GM21717 (cell line): ENCODE results near the gene SLC35F6.

Experiments used
- ATAC-seq: cut with Tn5 transposase; IDR thresholded peaks from one replicate; pipeline ENCODE4 v1.9.1; 2021; ENCODE audit warnings: mild to moderate bottlenecking, moderate library complexity; ENCODE audit not compliant: unreplicated experiment

The SLC35F6 gene, protein sequence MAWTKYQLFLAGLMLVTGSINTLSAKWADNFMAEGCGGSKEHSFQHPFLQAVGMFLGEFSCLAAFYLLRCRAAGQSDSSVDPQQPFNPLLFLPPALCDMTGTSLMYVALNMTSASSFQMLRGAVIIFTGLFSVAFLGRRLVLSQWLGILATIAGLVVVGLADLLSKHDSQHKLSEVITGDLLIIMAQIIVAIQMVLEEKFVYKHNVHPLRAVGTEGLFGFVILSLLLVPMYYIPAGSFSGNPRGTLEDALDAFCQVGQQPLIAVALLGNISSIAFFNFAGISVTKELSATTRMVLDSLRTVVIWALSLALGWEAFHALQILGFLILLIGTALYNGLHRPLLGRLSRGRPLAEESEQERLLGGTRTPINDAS

GRCh38 chr2:26764078-26764887, at the start of gene SLC35F6:
SLC35F6 (plus strand) TSS chr2:26764284; CDS start chr2:26764350, 66 bp downstream.
- peak; percentile 80 for ATAC-seq

DNA sequence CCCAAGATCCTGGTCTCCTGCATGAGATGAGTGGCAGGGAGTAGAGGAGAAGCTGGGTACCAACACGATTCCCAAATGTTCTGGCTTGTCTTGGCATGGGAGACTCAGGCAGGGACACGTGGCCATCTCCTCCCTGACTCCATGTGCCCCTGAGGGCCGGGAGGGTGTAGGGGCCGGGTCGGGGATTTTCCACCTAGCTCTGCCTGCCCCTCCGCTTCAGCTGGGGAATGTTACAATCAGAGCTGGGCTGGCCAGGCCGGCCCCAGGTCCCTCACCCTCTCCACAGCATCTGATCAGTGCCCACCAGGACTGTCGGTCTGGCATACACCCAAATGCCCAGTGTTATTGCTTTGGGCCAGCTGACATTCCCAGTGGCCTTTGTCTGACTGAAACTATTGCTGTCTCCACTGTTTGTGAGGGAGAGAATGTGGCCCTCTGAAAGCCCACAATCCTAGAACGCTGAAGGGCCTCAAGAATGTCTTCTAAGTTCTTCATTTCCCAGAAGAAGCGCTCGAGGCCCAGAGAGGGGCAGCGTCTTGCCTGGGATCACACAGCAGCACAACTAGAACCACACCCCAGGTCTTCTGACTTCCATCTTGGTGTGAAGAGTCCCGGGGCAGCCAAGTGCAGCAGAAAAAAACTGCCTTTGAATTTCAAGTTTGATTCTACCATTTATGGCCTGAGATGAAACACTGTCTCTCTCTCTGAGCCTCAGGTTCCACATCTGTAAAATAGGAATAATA, 48.4 kb upstream of the SLC35F6 start:
- ATAC-seq, result no peak

- no peak for ATAC-seq
Observed at GRCh38 chr2:26716340-26716739, 47.7 kb upstream of the SLC35F6 start.

- no peak for ATAC-seq
Observed at GRCh38 chr2:26716769-26717168, 47.3 kb upstream of the SLC35F6 start.

- ATAC-seq, result no peak
Observed at GRCh38 chr2:26717362-26717761, 46.7 kb upstream of the SLC35F6 start.

DNA sequence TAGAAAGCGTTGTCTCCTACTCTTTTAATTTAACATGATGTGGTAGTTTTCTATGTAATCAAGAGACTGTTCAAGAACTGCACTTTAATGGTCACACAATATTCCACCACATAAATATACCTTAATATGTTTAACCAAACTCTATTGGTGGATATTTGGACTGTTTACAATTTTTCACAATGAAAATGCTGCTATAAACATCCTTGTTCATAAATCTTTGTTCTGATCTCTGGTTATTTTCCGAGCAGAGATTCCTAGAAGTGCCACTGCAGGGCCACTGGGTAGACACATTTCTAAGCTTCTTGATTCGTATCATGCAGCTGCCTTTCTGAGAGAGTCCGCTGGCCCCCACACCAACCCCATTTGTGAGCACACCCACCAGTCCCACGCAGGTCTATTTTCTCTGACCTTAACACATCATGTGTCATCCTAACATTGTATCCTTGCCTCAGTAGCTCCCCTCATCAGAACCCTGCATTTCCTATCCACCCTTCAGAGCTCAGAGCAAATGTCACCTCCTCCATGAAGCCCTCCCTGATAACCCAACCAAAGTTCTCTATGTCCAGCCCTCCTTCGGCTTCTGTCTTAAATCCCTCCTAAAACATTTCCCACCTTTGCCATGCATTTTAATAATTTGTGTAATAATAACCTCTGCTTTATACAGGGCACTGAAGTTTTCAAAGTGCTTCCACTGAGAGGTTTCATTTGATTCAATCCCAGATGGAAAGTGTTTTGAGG, 45.0 kb upstream of the SLC35F6 start:
- ATAC-seq, result no peak

DNA sequence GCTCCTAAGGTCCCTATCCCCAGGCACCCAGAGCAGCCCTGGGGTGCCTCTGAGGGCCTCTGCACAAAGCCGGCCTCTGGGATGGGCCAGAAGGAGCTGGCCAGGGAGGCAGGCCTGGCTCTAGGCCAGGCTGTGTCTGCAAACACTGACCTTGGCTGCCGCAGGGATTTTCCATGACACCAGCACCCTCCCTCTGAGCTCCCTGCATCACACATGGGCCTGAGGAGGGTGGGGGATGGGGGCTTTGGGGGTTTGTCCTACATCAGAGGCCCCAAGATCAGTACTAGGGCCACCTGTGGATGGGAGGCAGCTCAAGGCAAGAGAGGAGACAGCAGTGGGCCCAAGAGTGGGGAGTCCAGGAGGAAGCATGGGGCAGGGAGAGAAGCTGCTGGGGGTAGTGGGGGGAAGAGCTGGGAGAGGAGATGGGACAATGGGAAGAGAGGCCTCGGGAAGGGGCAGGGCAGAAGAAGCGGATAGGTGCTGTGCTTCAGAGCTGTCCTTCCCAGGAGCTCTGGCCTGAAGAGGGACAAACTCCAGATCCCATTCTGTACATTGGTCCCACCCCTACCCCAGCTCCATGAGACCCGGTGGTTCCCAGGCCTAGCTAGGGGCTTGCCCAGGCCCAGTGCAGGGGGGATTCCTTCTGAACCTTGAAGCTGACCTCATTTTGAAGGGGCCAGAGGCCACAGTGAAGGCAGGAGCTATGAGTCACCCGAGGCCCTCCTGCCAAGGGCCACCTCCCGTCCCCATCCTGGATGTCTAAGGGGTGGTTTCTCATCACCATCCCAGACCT, 43.6 kb upstream of the SLC35F6 start:
- ATAC-seq, result no peak

DNA sequence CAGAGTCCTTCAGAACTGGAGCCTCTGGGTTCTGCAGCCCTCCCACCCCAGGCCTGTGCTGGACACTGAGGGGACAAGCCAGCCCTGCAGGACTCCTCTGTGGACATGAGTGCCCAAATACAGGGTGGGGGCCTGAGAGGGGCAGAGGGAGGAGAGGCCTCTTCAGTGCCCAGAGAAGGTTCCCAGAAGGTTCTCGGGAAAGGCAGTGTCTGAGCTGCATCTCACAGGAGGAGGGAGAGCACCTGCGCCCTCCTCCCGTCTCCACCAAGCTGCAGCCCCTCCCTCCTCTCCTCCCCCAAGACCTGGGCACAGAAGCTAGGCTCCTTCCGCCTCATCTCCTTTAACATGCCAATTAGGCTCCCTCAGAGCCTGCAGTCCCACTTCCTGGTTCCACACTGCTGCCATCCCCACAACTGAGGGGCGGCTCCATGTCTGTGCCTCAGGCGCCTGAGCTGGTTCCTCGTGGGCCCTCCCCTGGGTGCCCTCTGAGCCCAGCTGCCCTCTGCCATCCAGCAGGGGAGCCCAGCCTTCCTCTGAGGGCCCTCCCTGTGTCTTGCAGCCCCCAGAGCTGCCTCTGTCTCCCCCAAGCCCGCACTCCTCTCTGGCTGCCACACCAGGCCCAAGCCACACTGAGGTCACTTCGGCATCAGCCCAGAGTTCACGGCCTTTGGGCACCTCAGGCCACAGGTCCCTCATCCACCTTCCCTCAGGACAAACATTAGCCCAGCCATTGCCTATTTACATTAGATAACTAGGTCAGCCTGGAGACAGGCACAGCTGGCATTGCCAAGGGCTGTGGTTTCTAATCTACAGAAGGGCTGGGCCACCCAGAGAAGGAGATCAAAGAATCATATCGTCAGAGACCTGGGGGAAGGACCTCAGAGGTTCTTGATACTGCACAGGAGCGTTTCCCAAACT, 42.7 kb upstream of the SLC35F6 start:
- ATAC-seq, result no peak

GRCh38 chr2:26722328-26722727, 41.8 kb upstream of the SLC35F6 start:
- ATAC-seq, result no peak

- ATAC-seq, result no peak
Observed at GRCh38 chr2:26722911-26723310, 41.2 kb upstream of the SLC35F6 start.

DNA sequence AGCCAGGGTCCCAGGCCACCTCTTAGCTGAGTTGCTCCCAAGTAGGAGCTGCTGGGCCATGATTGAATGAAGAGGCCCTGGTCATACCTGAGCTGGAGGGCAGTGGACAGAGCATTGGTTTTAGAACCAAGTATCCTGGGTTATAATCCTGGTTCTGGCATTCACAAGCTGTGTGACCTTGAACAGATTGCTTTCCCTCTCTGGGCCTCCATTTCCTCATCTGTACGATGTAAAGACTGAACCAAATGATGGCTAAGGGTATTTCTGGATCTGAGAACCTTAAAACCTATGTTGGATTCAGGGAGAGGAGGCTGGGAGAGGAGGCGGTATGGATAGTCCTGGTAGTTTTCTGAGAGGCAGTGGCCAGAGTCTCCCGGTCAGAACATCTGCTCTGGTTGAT, 40.6 kb upstream of the SLC35F6 start:
- ATAC-seq, result no peak

- ATAC-seq, result no peak
Observed at GRCh38 chr2:26723991-26724750, 39.9 kb upstream of the SLC35F6 start.

- ATAC-seq, result no peak
Observed at GRCh38 chr2:26724784-26725520, 39.1 kb upstream of the SLC35F6 start.

- ATAC-seq, result no peak
Observed at GRCh38 chr2:26725521-26725820, 38.6 kb upstream of the SLC35F6 start.

DNA sequence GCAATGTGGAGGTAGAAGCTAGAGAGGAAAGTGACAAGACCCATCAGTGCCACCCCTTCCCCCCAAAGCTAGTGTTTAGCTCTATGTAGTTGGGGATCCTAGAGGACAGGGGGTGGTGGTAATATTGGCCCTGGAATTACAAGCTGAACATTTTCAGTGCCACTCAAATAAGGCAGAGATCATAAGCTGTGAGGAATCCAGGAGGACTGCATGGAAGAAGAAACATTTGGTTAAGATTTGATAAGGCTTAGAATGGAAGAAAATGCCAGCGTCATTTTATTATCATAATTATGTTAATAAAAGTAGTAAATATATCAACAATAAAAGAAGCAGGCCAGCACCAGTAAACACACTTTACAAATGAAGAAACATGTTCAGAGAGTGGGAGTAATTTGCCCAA, 37.9 kb upstream of the SLC35F6 start:
- ATAC-seq, result no peak

DNA sequence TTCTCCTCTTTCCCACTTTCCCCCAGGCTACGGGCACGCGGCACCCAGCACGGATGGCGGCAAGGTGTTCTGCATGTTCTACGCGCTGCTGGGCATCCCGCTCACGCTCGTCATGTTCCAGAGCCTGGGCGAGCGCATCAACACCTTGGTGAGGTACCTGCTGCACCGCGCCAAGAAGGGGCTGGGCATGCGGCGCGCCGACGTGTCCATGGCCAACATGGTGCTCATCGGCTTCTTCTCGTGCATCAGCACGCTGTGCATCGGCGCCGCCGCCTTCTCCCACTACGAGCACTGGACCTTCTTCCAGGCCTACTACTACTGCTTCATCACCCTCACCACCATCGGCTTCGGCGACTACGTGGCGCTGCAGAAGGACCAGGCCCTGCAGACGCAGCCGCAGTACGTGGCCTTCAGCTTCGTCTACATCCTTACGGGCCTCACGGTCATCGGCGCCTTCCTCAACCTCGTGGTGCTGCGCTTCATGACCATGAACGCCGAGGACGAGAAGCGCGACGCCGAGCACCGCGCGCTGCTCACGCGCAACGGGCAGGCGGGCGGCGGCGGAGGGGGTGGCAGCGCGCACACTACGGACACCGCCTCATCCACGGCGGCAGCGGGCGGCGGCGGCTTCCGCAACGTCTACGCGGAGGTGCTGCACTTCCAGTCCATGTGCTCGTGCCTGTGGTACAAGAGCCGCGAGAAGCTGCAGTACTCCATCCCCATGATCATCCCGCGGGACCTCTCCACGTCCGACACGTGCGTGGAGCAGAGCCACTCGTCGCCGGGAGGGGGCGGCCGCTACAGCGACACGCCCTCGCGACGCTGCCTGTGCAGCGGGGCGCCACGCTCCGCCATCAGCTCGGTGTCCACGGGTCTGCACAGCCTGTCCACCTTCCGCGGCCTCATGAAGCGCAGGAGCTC, 36.2 kb upstream of the SLC35F6 start:
- ATAC-seq, result no peak

DNA sequence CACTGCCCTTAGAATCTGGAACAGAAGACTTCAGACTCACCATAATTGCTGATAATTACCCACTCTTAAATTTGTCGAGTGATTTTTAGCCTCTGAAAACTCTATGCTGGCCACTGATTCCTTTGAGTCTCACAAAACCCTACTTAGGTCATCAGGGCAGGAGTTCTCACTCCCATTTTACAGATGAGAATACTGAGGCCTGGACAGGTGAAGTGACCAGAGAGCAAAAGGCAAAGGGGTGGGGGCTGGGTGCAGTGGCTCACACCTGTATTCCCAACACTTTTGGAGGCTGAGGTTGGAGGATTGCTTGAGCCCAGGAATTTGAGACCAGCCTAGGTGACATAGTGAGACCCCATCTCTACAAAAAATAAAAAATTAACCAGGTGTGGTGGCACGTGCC, 34.8 kb upstream of the SLC35F6 start:
- ATAC-seq, result no peak
